ENCODE data around the gene CHST15. TPM values are rescaled to one million over a fixed set of nuclear protein-coding genes. Genes with fewer than 3 reads are reported as not detected.

CHST15 gene
- total RNA-seq, 1 donor from 2014 or later = 12.5 TPM

DNA sequence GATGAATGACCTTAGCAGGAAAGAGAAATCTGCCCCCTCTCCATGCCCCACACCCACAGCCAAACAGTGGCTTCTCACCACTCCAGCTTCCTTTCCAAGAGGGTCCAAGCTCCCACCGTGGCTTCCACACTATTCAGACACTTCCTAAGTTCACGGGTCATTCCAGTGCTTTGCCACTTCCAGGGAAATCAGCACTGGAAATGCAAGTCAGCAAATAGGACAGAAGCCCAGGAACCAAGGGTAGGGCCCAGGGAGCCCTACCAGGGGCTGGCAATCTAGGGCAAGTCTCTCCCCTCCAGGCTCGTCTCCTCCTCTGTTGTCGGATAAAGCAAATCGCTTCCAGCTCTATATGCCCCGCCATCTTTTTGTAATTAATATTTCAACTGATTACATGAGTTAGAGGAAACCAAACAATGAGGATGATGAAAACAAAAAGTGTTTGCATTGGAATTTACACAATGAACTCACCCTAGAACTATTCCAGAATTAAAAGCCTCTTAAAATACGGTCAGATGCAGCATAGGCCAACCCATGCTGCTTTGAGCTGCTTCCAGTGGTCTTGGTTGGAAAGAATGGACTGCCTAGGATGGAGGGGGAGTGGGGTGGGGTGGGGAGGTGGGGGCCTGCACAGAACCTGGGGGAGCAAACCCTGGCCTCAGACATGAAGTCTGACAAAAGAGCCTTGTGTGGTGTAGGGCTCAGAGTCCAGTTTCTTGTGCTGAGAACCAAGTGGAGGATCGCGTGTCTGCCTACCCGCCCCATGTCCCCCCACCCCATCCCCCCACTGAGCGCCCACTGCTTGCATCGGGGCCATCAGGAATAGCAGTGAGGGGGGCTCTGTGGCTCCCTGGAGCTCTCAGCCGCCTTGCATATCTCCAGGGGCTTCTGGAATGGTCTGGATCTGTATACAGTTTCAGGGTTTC lies 127.2 kb downstream of the CHST15 start:
- DNase-seq (ENCODE audit: low spot score) = no peak

- no peak for DNase-seq (ENCODE audit: low spot score)
Observed at GRCh38 chr10:123964953-123965352, 128.4 kb downstream of the CHST15 start.

- peak; percentile 82 for DNase-seq (ENCODE audit: low spot score)
Observed at GRCh38 chr10:123962756-123963530, 130.5 kb downstream of the CHST15 start.

DNA sequence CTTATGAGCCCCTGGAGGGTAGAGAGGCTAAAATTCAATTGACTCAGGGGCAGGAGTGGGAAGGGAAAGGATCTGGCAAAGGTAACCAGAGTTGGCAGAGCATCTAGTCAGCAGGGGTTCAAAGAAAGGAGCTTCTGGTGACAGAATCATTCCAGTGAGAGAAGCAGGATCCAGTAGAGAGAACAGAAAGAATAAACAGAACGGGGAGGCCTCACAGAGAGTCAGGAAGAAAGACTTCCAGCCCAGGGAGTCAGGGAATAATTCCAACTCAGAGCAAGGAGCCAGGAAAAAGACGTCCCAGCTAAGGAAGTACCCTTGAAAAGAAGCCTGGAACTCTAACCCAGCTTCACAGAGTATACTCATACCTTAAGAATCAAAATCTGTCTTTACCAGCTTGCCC lies 135.2 kb downstream of the CHST15 start:
- DNase-seq (ENCODE audit: low spot score) = no peak

Other genes with a start within 250 kb of the CHST15 start
- 122 TPM for gene CPXM2, start 201.8 kb downstream of the CHST15 start, total RNA-seq (ENCODE audit: insufficient read depth, low replicate concordance)

Measured in umbilical cord (tissue), 2 donors.